ENCODE data around the gene PRSS33.

GRCh38 chr16:2777903-2778629 lies 9.3 kb downstream of the PRSS33 start:
- TF ChIP-seq, protein P1, sequence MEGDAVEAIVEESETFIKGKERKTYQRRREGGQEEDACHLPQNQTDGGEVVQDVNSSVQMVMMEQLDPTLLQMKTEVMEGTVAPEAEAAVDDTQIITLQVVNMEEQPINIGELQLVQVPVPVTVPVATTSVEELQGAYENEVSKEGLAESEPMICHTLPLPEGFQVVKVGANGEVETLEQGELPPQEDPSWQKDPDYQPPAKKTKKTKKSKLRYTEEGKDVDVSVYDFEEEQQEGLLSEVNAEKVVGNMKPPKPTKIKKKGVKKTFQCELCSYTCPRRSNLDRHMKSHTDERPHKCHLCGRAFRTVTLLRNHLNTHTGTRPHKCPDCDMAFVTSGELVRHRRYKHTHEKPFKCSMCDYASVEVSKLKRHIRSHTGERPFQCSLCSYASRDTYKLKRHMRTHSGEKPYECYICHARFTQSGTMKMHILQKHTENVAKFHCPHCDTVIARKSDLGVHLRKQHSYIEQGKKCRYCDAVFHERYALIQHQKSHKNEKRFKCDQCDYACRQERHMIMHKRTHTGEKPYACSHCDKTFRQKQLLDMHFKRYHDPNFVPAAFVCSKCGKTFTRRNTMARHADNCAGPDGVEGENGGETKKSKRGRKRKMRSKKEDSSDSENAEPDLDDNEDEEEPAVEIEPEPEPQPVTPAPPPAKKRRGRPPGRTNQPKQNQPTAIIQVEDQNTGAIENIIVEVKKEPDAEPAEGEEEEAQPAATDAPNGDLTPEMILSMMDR (IDR thresholded peaks at IDR 0.05; ENCODE audit: low read depth, low read length): no peak
- no peak for TF ChIP-seq MYC (IDR thresholded peaks at IDR 0.05; ENCODE audit: low read depth, low read length)

All from NB4 (cell line).